HG03571 (cell line): ENCODE data around the gene SOWAHA.
"Not testable (repeated sequence)": the region's sequence is repeated elsewhere in the genome, so short reads cannot be mapped to it uniquely, and the experiment has no call there.

Experiments
- ATAC-seq: cut with Tn5 transposase; IDR thresholded peaks from one replicate; pipeline ENCODE4 v1.9.1; 2021; ENCODE audit not compliant: unreplicated experiment

Gene SOWAHA

DNA sequence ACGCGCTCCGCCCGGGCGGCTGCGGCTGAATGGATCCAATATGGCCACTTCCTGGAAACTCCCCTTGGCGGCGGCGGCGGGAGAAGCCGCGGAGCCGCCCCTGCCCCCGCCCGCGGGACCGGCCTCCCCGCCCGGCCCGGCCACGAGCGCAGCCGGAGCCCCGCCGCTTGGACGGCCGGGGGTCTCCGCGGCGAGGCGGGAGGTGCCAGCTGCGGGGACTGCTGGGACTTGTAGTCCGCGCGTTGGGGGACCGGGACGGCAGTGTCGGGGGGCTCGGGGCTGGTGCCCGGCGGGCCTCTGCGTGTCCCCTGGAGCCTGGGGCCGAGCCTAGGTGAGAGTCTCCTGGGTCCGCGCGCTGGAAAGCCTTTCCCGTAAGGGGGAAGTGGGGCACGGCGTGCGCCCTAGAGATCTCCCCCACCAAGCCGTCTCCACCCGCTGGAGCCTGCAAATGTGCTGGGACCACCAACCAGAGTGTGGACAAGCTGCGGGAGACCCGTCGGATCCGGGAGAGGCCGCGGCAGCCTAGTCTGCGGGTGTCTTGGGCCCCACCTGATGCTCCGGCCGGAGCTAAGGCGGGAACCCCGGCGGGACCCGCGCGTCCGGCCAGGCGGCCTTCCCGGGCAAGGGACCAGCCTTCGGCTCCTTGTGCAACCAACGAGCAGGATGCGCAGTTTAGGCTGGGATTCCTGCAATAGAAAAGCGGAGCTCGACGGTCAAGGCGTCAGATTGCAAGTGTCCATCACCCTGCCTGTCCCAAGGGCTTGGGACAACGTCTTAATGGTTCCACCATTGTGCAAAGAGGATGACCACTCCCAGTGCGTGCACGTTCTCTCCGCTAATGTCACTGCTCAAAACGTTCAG lies 35.7 kb upstream of the SOWAHA start, which contains the start of gene SEPTIN8:
Gene SEPTIN8 (minus strand): TSS at position 31 of the 861 bp plus-strand sequence. CDS start 102 bp downstream, outside the sequence.
- peak; percentile 57 for ATAC-seq

DNA sequence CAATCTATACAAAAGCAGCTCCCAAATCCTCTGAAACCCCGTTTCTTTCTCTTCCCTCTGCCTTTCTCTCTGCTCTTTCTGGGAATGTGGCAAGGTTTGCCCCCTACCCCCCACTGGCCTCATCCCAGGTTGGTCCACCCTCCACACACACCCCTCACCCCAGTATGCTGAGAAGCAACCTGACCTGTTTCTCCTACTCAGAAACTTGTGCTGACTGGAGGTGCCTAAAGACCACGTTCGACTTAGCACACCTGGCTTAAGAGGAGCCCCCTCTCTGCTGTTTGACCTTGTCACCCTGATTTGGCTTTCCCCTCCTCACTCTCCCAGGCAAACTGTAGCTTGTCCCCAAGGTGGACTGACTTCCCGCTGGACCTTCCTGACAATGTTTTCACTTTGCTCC lies 35.0 kb upstream of the SOWAHA start:
- ATAC-seq, result no peak

DNA sequence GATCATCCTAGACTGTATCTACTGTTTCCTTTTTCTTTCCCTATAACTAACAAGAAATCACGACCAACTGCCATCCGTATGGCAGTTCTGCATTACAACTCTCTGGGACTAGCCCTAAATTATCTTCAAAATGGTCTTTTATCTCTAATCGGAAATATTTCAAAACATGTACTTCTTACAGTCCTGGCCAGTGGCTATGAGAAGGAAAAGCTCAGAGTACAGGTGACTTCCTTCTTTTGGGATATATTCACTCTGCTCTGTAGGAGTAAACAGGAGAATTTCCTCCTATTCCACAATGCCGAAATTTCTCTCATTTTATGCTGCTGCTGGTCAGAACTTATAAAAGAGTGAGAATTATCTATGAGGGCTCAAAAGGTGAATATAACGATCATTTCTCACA lies 34.2 kb upstream of the SOWAHA start:
- ATAC-seq, result no peak

DNA sequence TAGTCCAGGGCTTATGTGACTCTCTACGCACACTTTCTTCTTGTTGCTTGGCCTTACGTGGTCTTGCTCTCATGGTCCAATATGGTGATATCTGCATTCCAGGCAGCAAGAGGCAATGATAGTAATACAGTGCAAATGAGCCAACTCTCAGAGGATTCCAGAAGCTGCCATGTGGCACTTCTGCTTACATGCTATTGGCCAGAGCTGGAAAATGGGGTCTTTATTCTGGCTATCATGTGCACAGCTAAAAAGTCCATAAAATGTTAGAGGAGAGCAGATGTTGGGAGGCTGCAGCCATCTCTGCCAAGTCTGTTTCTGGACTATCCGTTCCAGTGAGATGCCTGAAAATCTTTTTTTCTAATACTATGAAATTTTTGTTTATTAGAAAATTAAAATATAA lies 33.1 kb upstream of the SOWAHA start:
- ATAC-seq, result no peak

DNA sequence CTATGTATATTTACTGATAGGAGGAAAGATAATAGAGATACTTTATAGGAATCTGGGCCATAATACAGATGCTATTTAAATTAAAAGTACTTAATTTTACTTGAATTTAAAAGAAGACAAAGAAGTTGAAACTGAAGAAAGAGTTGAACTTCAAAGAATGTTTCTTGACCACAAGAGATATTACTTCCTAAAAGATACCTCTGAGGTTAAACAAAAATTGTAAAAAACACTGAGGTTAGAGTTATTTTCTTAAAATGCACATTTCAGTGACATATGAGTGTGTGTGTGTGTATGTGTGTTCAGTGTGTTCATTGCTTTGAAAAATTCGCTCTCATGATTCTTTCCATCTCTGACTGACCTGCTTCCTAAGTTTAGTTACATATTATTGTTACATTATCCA lies 32.5 kb upstream of the SOWAHA start:
- no peak for ATAC-seq

DNA sequence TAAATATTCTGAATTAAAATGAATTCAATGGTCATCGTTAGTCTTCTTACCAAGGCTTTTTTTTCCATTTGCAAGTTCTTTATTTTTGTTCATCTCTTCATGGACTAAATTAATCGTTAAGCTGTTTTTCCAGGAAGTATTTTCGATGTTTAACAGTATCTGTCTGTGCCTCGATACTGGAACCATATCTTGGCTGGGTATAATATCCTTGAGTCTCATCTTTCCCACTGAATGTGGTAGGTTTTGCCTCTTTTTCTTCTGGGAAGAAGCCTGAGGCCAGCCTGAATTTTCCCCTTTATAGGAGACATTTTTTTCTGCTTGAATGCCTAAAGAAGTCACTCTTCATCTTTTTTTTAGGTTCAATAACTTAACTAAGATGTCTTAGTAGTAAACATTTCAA lies 32.1 kb upstream of the SOWAHA start:
- no peak for ATAC-seq

DNA sequence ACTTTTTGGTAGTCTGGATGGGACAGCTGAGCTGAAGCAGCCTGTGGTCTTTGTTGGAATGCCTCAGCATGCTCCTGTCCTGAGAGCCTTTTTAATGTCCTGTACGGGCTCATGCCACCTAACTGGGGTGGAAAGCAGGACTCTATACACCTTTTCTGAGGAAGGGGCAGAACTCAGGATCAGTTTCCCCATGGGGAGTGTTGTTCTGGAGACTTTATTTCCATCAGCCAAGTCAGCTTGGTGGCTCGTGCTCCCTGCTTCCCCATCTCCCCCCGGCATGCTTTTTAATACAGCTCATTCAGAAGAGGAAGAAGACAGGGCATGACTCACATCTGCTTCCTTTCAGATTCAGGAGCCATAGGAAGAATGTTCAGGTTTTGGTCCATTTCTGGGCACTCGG lies 31.0 kb upstream of the SOWAHA start:
- no peak for ATAC-seq

DNA sequence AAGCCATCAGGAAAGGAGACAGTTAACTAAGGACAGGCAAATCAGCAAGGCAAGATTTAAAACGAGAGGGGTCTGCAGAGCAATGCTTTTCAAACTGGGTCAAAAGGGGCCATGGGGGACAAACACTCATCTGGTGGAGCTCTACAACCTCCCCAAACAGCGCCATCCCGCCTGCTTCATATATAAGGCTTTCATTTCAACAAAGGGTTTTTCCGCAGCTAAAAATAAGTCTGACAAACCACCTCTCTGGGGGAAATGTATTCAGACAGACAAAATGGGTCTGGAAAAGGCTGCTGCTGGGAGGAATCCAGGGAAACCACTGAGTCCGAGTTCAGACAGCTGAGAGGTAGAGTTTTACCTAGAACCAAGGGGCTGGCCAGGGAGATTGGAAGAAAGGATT lies 27.7 kb upstream of the SOWAHA start:
- no peak for ATAC-seq

DNA sequence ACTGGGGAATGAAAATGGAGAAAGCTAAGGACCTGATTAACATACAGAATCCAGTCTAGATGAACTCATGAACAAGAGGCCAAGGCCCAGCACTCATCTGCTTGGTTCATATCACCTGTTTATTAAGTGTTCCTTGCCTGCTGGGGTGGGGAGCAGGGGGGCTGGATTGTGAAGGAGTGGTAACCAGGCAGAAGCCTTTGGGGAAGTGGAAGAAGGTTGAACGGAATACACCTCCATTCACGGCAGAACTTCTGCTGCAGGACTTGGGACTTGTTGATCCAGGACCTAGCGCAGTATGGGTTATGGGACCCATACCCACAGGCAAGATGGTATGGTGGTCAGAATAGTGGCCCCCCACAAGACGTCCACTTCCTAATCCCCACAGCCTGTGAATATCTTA lies 27.2 kb upstream of the SOWAHA start:
- ATAC-seq, result no peak

DNA sequence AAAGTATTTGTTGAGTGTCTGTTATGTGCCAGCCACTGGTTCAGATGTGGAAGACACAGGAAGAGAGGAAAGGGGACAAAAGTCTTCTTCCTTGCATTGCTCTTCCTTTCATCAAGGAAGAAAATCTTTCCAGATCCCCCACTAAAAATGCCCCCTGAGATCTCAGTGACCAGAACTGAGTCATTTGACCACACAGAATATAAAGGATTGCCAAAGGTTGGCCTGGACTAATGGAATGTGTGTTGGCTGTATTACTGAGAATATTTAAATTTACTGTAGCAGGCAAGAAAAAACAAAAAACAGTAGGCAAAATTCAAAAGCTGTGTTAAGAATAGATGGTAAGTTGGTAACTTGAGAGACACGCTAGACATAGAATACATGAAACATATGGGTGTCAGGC lies 26.0 kb upstream of the SOWAHA start:
- ATAC-seq, result no peak

DNA sequence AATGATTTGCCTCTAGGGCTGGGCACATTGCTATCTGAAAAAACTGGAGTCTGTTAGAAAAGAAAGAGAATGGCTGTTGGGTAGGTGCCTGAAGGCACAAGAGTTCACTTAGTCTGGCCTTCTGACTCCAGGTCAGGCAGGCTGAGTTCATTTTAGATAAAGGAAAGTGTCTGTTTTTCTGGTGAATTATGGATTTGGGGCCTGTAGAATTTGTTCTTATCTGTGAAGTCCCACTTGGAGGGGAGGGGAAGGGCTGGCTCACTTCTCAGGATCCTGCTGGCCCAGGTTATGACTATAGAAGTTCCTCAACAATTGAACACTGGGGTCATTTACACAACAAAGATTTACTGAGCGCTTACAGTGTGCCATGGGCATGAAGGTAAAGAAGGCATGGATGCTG lies 24.6 kb upstream of the SOWAHA start:
- ATAC-seq, result no peak

DNA sequence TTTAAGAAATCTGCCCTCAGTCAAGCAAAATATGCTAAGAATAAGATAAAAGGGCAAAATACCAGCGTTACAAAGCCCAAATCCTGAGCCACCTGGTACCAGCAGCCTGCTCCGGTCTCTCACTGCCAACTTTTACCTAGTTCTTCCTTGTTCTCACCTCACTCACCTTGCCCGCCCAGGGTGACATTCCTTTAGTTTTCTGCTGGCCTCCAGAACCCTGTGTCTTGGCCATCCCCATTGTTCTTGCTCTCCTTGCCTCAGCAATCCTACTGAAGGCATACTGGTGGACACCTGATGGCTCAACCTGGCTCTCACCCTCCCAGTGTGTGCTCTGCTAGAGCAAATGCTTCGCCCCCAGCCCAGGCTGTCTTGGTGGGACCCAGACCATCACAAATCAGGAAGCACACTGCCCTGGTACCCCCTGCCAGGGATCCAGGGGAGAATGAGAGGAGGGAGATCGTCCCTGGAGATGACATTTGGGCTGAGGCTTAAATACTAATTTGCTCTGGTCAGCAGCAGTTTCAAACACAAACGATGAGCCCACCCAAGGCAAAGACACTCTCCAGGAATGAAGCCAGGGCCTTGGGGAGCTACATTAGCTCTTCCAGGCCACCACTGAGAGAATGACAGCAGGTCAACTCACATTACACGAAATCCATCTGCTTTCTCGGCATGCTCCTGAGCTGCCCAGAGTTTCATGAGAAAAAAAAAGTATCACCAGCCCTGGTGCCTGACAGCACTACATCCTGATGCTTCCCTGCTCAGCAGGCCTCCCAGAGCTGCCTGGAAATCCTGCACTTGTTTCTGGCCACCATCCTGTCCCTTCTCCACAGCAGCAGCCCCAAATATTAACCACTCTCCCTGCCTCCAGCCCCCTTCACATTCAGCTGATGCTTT lies 23.9 kb upstream of the SOWAHA start:
- no peak for ATAC-seq

DNA sequence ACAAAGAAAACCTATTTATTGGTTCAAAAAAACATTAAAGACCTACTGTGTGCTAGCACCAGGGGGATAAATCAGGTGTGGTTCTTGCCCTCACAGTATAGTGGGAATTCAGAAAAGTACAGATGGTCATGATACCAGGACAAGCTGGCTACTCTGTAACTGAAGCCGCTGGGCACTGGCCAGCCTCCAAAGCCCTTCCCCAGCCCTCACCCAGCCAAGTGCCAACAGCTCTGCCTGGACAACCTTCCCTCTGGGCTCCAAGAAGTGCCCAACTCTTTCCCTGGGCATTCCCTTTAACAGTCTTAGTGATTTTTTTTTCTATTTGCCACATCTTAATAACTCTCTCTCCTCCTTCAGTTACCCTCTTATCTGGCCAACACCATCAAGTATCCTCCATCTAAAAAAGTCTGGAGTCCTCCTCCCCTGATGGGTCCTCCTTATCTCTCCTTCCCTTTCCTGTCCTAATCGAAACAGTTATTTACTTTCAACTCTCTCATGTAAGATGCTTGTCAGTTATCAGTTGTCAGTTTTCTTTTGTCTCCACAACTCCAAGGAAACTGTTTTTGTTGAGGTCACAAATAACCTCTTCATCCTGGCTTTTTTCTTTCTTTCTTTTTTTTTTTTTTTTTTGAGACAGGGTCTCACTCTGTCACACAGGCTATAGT lies 22.8 kb upstream of the SOWAHA start:
- no peak for ATAC-seq

DNA sequence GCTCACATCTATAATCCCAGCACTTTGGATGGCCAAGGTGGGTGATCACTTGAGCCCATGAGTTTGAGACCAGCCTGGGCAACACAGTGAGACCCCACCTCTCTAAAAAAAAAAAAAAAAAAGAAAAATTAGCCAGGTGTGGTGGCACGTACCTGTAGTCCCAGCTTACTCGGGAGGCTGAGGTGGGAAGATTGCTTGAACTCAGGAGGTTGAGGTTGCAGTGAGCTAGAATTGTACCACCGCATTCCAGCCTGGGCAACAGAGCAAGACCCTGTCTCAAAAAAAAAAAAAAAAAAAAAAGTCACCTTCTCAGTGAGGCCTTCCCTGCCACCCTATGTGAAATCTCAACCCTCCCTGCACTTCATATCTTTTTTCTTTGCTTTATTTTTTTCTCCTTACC lies 22.1 kb upstream of the SOWAHA start:
- no peak for ATAC-seq

DNA sequence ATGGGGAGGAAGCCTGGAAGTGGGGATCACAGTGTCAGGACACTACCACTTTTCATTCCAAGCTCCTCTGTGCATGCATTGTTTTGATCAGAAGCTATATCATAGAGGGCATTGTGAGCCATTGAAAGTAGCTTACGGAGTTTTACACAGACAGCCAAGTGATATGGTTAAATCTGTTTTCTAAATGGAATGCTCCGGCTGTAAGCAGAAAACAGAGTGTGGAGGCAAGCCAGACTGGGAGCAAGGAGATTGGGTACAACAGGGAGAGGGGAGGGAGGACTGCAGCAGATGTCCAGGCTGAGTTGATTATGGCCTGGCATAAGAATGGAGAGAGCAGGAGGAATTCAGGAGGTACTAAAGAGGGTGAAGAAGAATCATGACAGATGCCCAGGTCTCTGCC lies 15.5 kb upstream of the SOWAHA start:
- ATAC-seq, result no peak

DNA sequence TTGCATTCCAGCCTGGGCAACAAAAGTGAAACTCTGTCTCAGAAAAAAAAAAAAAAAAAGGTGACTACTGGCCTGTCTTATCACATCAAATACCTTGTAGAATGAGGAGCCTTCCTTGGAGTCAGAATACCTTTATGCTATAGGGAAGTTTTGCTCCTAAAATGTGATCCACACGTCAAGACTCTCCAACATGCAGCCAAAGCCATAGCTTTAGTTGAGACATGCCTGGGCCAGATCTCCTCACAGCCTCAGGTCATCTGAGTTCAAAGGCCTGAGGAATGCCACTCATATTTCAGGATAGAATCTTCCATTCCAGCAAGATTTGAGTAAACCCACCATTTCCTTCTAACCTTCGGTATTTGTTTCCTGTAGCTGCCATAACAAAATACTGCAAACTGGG lies 13.7 kb upstream of the SOWAHA start:
- ATAC-seq, result no peak

DNA sequence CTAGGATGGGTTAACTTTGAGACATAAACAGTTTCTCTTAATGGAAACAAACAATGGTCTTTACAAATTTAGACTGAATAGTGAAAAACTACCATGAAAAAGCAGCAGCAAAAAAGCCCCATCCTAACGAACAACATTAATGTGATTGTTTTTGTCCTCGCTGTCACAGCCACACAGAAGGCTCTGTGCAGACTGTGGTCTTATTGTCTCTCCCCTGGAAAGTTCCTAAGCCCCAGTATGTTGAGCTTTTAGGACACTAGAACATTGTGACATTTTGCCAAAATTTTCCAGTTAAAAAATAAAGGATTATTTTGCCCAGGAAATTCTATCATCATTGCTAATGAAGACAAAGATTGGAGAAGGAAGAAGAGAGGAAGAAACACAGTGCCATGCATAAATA lies 12.6 kb upstream of the SOWAHA start:
- no peak for ATAC-seq

DNA sequence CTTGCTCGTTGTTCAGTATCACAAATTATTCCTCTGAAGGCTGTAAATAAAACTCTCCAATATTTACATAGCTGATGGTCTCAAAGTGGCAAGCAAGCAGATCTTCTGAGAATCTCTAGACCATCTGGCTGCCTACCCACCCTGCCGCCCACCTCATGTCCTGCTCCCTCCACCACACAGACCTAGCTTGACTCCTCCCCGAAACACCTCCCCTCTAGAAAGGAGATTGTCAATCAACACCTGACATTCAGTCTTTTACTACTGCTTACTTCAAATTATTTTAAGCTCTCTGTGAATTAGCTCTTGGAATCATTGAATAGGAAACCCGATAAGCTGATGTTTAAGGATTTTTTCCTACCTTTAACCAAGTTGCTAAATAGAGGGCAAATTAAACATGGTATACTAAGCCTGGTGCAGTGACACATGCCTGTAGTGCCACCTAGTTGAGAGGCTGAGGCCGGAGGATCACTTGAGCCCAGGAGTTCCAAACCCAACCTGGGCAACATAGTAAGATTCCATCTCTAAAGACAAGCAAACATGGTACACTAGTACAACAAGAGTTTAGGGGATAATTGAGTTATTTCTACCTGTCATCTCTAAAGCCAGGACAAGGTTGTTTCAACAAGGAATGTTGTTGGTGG lies 10.9 kb upstream of the SOWAHA start:
- ATAC-seq, result no peak

DNA sequence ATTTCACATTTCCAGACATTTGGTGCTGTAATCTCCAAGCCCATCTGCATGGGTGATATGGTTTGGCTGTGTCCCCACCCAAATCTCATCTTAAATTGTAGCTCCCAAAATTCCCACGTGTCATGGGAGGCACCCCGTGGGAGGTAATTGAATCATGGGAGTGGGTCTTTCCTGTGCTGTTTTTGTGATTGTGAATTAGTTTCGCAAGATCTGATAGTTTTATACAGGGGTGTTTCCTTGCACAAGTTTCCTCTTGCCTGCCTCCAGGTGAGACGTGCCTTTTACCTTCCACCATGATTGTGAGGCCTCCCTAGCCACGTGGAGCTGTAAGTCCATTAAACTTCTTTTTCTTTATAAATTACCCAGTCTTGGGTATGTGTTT lies 10.4 kb upstream of the SOWAHA start:
- ATAC-seq, result not testable (repeated sequence)

DNA sequence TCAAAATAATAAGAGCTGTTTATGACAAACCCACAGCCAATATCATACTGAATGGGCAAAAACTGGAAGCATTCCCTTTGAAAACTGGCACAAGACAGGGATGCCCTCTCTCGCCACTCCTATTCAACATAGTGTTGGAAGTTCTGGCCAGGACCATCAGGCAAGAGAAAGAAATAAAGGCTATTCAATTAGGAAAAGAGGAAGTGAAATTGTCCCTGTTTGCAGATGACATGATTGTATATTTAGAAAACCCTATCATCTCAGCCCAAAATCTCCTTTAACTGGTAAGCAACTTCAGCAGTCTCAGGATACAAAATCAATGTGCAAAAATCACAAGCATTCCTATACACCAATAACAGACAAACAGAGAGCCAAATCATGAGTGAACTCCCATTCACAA lies 8.9 kb upstream of the SOWAHA start:
- not testable (repeated sequence) for ATAC-seq

DNA sequence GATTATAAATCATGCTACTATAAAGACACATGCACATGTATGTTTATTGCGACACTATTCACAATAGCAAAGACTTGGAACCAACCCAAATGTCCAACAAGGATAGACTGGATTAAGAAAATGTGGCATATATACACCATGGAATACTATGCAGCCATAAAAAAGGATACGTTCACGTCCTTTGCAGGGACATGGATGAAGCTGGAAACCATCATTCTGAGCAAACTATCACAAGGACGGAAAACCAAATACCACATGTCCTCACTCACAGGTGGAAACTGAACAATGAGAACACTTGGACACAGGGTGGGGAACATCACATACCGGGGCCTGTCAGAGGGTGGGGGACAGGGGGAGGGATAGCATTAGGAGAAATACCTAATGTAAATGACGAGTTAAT lies 7.2 kb upstream of the SOWAHA start:
- ATAC-seq, result not testable (repeated sequence)
